Calu3 (cell line): Measurements from ENCODE around the gene HOOK2. TPM values are rescaled to one million over a fixed set of nuclear protein-coding genes. Genes with fewer than 3 reads are reported as not detected.

Experiments used
- BruUV-seq: library from RNA; stranded (reverse); fragments of 400-500 nt; replicated peaks from 2 replicates; lab custom pipeline; 2021; lab: Mats Ljungman, UMichigan
- CTCF ChIA-PET: fragments of 300-600 bp; sonication (Branson Sonifier 250); formaldehyde crosslinking; loops from one replicate; lab custom pipeline; 2022; ENCODE audit warnings: antibody characterized with exemption; lab: Charles Lee
- DNase-seq: peaks from one replicate; pipeline ENCODE4 v3.0.0; 2022
- H3K27ac Mint-ChIP-seq: one replicate; pipeline ENCODE4 v1.8.0; 2022; ENCODE audit warnings: mixed read lengths; ENCODE audit not compliant: unreplicated experiment
- H3K27me3 Mint-ChIP-seq: one replicate; pipeline ENCODE4 v1.8.0; 2022; ENCODE audit warnings: mixed read lengths; ENCODE audit not compliant: unreplicated experiment
- H3K36me3 Mint-ChIP-seq: one replicate; pipeline ENCODE4 v1.8.0; 2022; ENCODE audit warnings: mild to moderate bottlenecking, moderate library complexity, mixed read lengths; ENCODE audit not compliant: insufficient read depth, unreplicated experiment
- H3K4me1 Mint-ChIP-seq: one replicate; pipeline ENCODE4 v1.8.0; 2022; ENCODE audit warnings: mild to moderate bottlenecking, low read depth, mixed read lengths; ENCODE audit not compliant: unreplicated experiment
- H3K4me3 Mint-ChIP-seq: one replicate; pipeline ENCODE4 v1.8.0; 2022; ENCODE audit warnings: mild to moderate bottlenecking, low read depth, moderate library complexity, mixed read lengths; ENCODE audit not compliant: unreplicated experiment
- H3K9me3 Mint-ChIP-seq: one replicate; pipeline ENCODE4 v1.8.0; 2022; ENCODE audit warnings: low read depth, mixed read lengths; ENCODE audit not compliant: unreplicated experiment
- CTCF ChIP-seq: fragments of 200-600 bp; IDR thresholded peaks from one replicate; pipeline ENCODE4 v1.8.0; 2022; ENCODE audit warnings: antibody characterized with exemption; ENCODE audit not compliant: unreplicated experiment
- intact Hi-C: fragments of 100-400 bp; cut with micrococcal nuclease; formaldehyde crosslinking; loops from one replicate; pipeline ENCODE4 v1.10.0; 2022; ENCODE audit not compliant: unreplicated experiment
- total RNA-seq: library from RNA; stranded (reverse); gene quantifications from 2 replicates; pipeline ENCODE4 v1.2.3, GENCODE V29; 2022

HOOK2 gene
- total RNA-seq, 1 experiment from 2014 or later = 69.0 TPM

- H3K27ac Mint-ChIP-seq = no peak overlapping the region
- BruUV-seq = no TSS peak
- TF ChIP-seq CTCF = no peak
- CTCF ChIA-PET = no interaction called here
- peaks cover 16% of the 10 kb centered on the region for H3K4me1 Mint-ChIP-seq
- intact Hi-C loops = no loop called here
- peaks cover 15% of the 10 kb centered on the region for H3K36me3 Mint-ChIP-seq
- H3K4me3 Mint-ChIP-seq = no peak overlapping the region
- no peak for DNase-seq
- H3K27me3 Mint-ChIP-seq = peaks cover 49% of the 10 kb centered on the region
- peaks cover 3% of the 10 kb centered on the region for H3K9me3 Mint-ChIP-seq
Observed at GRCh38 chr19:12750851-12751250, 24.5 kb downstream of the HOOK2 start.

- no peak for DNase-seq
- no peak overlapping the region for H3K4me3 Mint-ChIP-seq
- intact Hi-C loops = no loop called here
- peaks cover 49% of the 10 kb centered on the region for H3K27me3 Mint-ChIP-seq
- CTCF ChIA-PET = interaction anchor here (1.0 kb wide), 1 partner anchor 10 kb away, joined by 5 read pairs; no protein-coding TSS in a partner anchor
- no peak for TF ChIP-seq CTCF
- no TSS peak for BruUV-seq
- H3K36me3 Mint-ChIP-seq = peaks cover 23% of the 10 kb centered on the region
- H3K4me1 Mint-ChIP-seq = peaks cover 16% of the 10 kb centered on the region
- no peak overlapping the region for H3K27ac Mint-ChIP-seq
- H3K9me3 Mint-ChIP-seq = peaks cover 3% of the 10 kb centered on the region
Observed at GRCh38 chr19:12749938-12750521, 25.3 kb downstream of the HOOK2 start.

- Mint-ChIP-seq H3K9me3 (peaks cover 3% of the 10 kb centered on the region), H3K4me1 (peaks cover 16% of the 10 kb centered on the region), H3K27ac (no peak overlapping the region), H3K36me3 (peaks cover 24% of the 10 kb centered on the region), H3K4me3 (no peak overlapping the region), H3K27me3 (peaks cover 44% of the 10 kb centered on the region)
- intact Hi-C loops = no loop called here
- CTCF ChIA-PET = no interaction called here
- BruUV-seq = no TSS peak
- TF ChIP-seq CTCF = no peak
- no peak for DNase-seq
Observed at GRCh38 chr19:12748489-12748888, 26.9 kb downstream of the HOOK2 start.

GRCh38 chr19:12745166-12745897 lies 30.0 kb downstream of the HOOK2 start:
- H3K27ac Mint-ChIP-seq = no peak overlapping the region
- no peak for DNase-seq
- no peak for TF ChIP-seq CTCF
- intact Hi-C loops = no loop called here
- no peak overlapping the region for H3K4me3 Mint-ChIP-seq
- CTCF ChIA-PET = no interaction called here
- peaks cover 3% of the 10 kb centered on the region for H3K9me3 Mint-ChIP-seq
- peaks cover 10% of the 10 kb centered on the region for H3K4me1 Mint-ChIP-seq
- BruUV-seq = no TSS peak
- peaks cover 13% of the 10 kb centered on the region for H3K27me3 Mint-ChIP-seq
- peaks cover 44% of the 10 kb centered on the region for H3K36me3 Mint-ChIP-seq
